ENCODE results near the gene WBP1L. TPM values are rescaled to one million over a fixed set of nuclear protein-coding genes. Genes with fewer than 3 reads are reported as not detected.
"Not testable (repeated sequence)": the region's sequence is repeated elsewhere in the genome, so short reads cannot be mapped to it uniquely, and the experiment has no call there.

WBP1L gene
- total RNA-seq, 1 donor from 2014 or later: 22.4 TPM

GRCh38 chr10:102720337-102720736, 23.4 kb upstream of the WBP1L start:
- intact Hi-C loops (cut with micrococcal nuclease): no loop called here
- no peak for ATAC-seq
- no peak for DNase-seq

GRCh38 chr10:102720775-102721301, 22.9 kb upstream of the WBP1L start:
- ATAC-seq: no peak
- intact Hi-C loops (cut with micrococcal nuclease): no loop called here
- peak; percentile 44 for DNase-seq

GRCh38 chr10:102721954-102722353, 21.8 kb upstream of the WBP1L start:
- ATAC-seq: no peak
- intact Hi-C loops (cut with micrococcal nuclease): no loop called here
- DNase-seq: no peak

- ATAC-seq (no peak), DNase-seq (no peak)
- intact Hi-C loops (cut with micrococcal nuclease): no loop called here
Measured at GRCh38 chr10:102723989-102724388, 19.8 kb upstream of the WBP1L start.

- intact Hi-C loops (cut with micrococcal nuclease): loop anchor here (5.0 kb wide), 1 partner anchor 176 kb away; no protein-coding TSS in a partner anchor
- DNase-seq: no peak
- peak; percentile 32 for ATAC-seq
Measured at GRCh38 chr10:102726274-102726673, 17.5 kb upstream of the WBP1L start.

GRCh38 chr10:102727037-102727818, 16.5 kb upstream of the WBP1L start:
- no peak for DNase-seq
- ATAC-seq: peak; percentile 38
- intact Hi-C loops (cut with micrococcal nuclease): loop anchor here (5.0 kb wide), 1 partner anchor 175 kb away; no protein-coding TSS in a partner anchor

GRCh38 chr10:102729029-102730026, 14.4 kb upstream of the WBP1L start:
- DNase-seq: peak; percentile 93
- intact Hi-C loops (cut with micrococcal nuclease): loop anchor here (5.0 kb wide), 1 partner anchor 173 kb away; no protein-coding TSS in a partner anchor

GRCh38 chr10:102731222-102731800, 12.4 kb upstream of the WBP1L start:
- DNase-seq: no peak
- intact Hi-C loops (cut with micrococcal nuclease): no loop called here
- ATAC-seq: no peak

More at GRCh38 chr10:102729029-102730026, 14.4 kb upstream of the WBP1L start:
- peak; percentile 95 for ATAC-seq

GRCh38 chr10:102732661-102733060, 11.1 kb upstream of the WBP1L start:
- ATAC-seq (no peak), DNase-seq (no peak)
- intact Hi-C loops (cut with micrococcal nuclease): no loop called here

GRCh38 chr10:102735065-102735562, 8.6 kb upstream of the WBP1L start:
- DNase-seq (peak; percentile 39), ATAC-seq (peak; percentile 75)
- intact Hi-C loops (cut with micrococcal nuclease): no loop called here

GRCh38 chr10:102738692-102739121, 5.0 kb upstream of the WBP1L start:
- ATAC-seq: no peak
- intact Hi-C loops (cut with micrococcal nuclease): no loop called here
- no peak for DNase-seq

- ATAC-seq: no peak
- no peak for DNase-seq
- intact Hi-C loops (cut with micrococcal nuclease): loop anchor here (10.0 kb wide), 1 partner anchor 55 kb away; no protein-coding TSS in a partner anchor
Measured at GRCh38 chr10:102740229-102740628, 3.5 kb upstream of the WBP1L start.

- intact Hi-C loops (cut with micrococcal nuclease): loop anchor here (10.0 kb wide), 1 partner anchor 53 kb away; no protein-coding TSS in a partner anchor
- no peak for DNase-seq
Measured at GRCh38 chr10:102741726-102742237, 2.0 kb upstream of the WBP1L start.

GRCh38 chr10:102742313-102742712, 1.4 kb upstream of the WBP1L start:
- intact Hi-C loops (cut with micrococcal nuclease): loop anchor here (10.0 kb wide), 1 partner anchor 52 kb away; no protein-coding TSS in a partner anchor
- not testable (repeated sequence) for ATAC-seq, DNase-seq

More at GRCh38 chr10:102741726-102742237, 2.0 kb upstream of the WBP1L start:
- ATAC-seq: no peak

- ATAC-seq: no peak
- intact Hi-C loops (cut with micrococcal nuclease): loop anchor here (10.0 kb wide), 1 partner anchor 52 kb away; no protein-coding TSS in a partner anchor
- DNase-seq: no peak
Measured at GRCh38 chr10:102743078-102743587, 615 bp upstream of the WBP1L start.

- intact Hi-C loops (cut with micrococcal nuclease): loop anchor here (10.0 kb wide), 1 partner anchor 50 kb away; no protein-coding TSS in a partner anchor
- ATAC-seq (peak; percentile 9), DNase-seq (no peak)
Measured at GRCh38 chr10:102744374-102745051, 765 bp downstream of the WBP1L start.

- intact Hi-C loops (cut with micrococcal nuclease): loop anchor here (10.0 kb wide), 1 partner anchor 50 kb away; no protein-coding TSS in a partner anchor
- ATAC-seq (no peak), DNase-seq (no peak)
Measured at GRCh38 chr10:102745157-102745556, 1.4 kb downstream of the WBP1L start.

Data from left ventricle myocardium superior (tissue), 1 donor.